Kidney epithelial cell (primary cell): ENCODE measurements around the gene MAS1L. TPM values are rescaled to one million over a fixed set of nuclear protein-coding genes. Genes with fewer than 3 reads are reported as not detected.

Experiments used
- DNase-seq: peaks from one replicate; pipeline ENCODE4 v3.0.0-alpha.2; 2010; ENCODE audit warnings: low read depth
- H3K27me3 ChIP-seq: 2 replicates; pipeline ENCODE4 v1.6.0; 2011; ENCODE audit warnings: low read length; ENCODE audit not compliant: control insufficient read depth, insufficient read depth
- H3K36me3 ChIP-seq: 2 replicates; pipeline ENCODE4 v1.5.1; 2011; ENCODE audit warnings: low read length; ENCODE audit not compliant: control insufficient read depth, insufficient read depth
- H3K4me3 ChIP-seq: 2 replicates; pipeline ENCODE4 v1.5.1; 2011; ENCODE audit warnings: low read depth, mild to moderate bottlenecking, control low read depth, low read length
- CTCF ChIP-seq: IDR thresholded peaks from 2 replicates; pipeline ENCODE4 v1.5.1; 2011; ENCODE audit warnings: mild to moderate bottlenecking, moderate library complexity, low read length, control low read depth, inconsistent platforms; ENCODE audit not compliant: insufficient read depth, poor library complexity, severe bottlenecking
- total RNA-seq: library from RNA; depleted of rRNA; stranded (reverse); fragments of >200 nt; gene quantifications from 2 replicates; pipeline ENCODE4 v1.2.3, GENCODE V29; 2015

The MAS1L gene, protein sequence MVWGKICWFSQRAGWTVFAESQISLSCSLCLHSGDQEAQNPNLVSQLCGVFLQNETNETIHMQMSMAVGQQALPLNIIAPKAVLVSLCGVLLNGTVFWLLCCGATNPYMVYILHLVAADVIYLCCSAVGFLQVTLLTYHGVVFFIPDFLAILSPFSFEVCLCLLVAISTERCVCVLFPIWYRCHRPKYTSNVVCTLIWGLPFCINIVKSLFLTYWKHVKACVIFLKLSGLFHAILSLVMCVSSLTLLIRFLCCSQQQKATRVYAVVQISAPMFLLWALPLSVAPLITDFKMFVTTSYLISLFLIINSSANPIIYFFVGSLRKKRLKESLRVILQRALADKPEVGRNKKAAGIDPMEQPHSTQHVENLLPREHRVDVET
- not detected in 2 replicates for total RNA-seq

- Histone ChIP-seq H3K4me3 (no peak within 1 kb of the TSS), H3K27me3 (no peaks in the 10 kb centered on the region), H3K36me3 (no peaks in the 10 kb centered on the region)
- TF ChIP-seq CTCF: no peak
- no peak for DNase-seq
Measured at GRCh38 chr6:29487660-29488059, at the start of gene MAS1L. Gene MAS1L, minus strand, starts transcription at chr6:29487956. Its CDS starts 54 bp downstream, at chr6:29487902.

DNA sequence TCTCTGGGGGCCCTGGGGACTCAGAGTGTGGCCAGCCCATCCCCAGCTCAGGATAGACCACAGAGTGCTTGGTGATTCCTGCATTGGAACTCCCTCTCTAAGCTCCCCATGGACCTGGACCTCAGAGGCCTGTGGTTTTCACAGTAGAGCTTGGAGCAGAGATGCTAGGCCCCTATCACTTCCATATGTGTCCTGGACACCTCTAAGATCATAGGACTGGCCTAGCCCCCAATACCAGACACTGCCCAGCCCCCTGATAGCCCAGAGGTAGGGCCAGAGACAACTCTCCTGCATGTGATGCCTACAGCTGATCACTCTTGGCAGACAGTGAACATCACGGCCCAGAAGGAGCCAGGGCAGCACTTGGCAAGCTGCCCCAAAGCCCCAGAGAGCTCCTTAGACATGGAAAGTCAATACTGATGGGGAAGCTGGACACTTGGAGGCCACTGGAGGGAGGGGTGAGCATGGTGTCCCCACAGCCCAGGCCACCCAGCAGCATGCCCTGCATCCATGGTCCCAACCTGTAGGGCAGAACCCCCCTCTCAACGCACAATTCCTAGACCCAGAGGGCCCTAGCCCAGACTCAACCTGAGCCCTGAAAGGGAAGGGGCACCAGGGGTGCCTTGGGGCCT is 44.7 kb upstream of the MAS1L start:
- no peaks in the 10 kb centered on the region for H3K27me3 ChIP-seq
- H3K4me3 ChIP-seq: no peak overlapping the region
- DNase-seq: no peak
- no peak for TF ChIP-seq CTCF
- no peaks in the 10 kb centered on the region for H3K36me3 ChIP-seq

- no peaks in the 10 kb centered on the region for H3K36me3 ChIP-seq
- no peak for TF ChIP-seq CTCF
- no peaks in the 10 kb centered on the region for H3K27me3 ChIP-seq
- no peak for DNase-seq
- H3K4me3 ChIP-seq: no peak overlapping the region
Measured at GRCh38 chr6:29531668-29532067, 43.9 kb upstream of the MAS1L start.

DNA sequence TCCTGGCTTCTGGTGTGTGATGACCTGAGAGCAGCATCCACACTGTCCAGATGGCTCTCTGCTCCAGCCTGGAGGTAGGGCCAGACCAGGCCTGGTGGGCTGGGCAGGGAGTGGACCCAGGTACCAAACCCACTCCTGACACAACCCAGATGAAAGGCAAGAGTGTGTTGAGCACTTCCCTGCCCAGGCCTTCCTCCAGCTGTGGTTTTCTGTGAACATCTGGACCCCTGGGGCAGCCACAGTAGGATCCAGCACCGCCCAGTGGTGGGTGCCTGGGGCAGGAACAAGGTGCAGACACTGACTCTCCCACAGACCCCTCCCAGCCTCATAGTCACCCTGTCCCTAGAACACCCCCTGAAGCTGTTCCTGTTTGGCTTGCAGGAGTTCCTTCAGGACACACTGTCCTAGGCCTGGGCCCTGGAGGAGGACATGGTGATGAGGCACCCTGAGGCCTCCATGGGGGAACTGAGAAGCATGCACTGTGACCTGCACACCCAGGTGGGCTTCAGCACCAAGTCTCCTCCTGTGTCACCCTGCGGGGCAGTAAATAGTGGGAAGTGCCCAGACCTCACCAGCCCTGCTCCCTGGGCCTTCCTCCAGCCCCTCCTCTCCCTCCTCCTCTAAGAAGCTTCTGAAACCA is 43.0 kb upstream of the MAS1L start:
- no peak for TF ChIP-seq CTCF
- H3K27me3 ChIP-seq: no peaks in the 10 kb centered on the region
- no peaks in the 10 kb centered on the region for H3K36me3 ChIP-seq
- no peak overlapping the region for H3K4me3 ChIP-seq
- DNase-seq: no peak

GRCh38 chr6:29529956-29530355 is 42.2 kb upstream of the MAS1L start:
- no peak overlapping the region for H3K4me3 ChIP-seq
- no peaks in the 10 kb centered on the region for H3K27me3 ChIP-seq
- TF ChIP-seq CTCF: no peak
- no peaks in the 10 kb centered on the region for H3K36me3 ChIP-seq
- no peak for DNase-seq
